GM23338 (cell line): ENCODE measurements around the gene TRIM67. TPM values are rescaled to one million over a fixed set of nuclear protein-coding genes. Genes with fewer than 3 reads are reported as not detected.

Experiments
- ATAC-seq: fragments of 200-7000 bp; cut with Tn5 transposase; 3 replicates; pipeline ENCODE4 v1.9.1; 2020
- DNase-seq: peaks from one replicate; pipeline ENCODE4 v3.0.0-alpha.2; 2015; ENCODE audit warnings: low spot score
- H2AFZ ChIP-seq: fragments of 200-600 bp; sonication (generic); 2 replicates; pipeline ENCODE4 v1.8.0; 2016; ENCODE audit warnings: antibody characterized with exemption, mild to moderate bottlenecking, moderate library complexity
- H3F3A ChIP-seq: fragments of 200-600 bp; sonication (generic); replicated peaks from 2 replicates; pipeline ENCODE4 v1.8.0; 2017; ENCODE audit warnings: antibody characterized with exemption, mixed run types, low read depth
- H3K27ac ChIP-seq: fragments of 200-600 bp; sonication (generic); 2 replicates; pipeline ENCODE4 v1.6.1; 2016; ENCODE audit warnings: low read depth
- H3K27me3 ChIP-seq: fragments of 200-600 bp; sonication (generic); 2 replicates; pipeline ENCODE4 v1.8.0; 2016; ENCODE audit warnings: mild to moderate bottlenecking, mixed run types, moderate library complexity; ENCODE audit not compliant: insufficient read depth
- H3K36me3 ChIP-seq: fragments of 200-600 bp; sonication (generic); 2 replicates; pipeline ENCODE4 v1.8.0; 2016; ENCODE audit warnings: mild to moderate bottlenecking; ENCODE audit not compliant: insufficient read depth
- H3K4me1 ChIP-seq: fragments of 200-600 bp; sonication (generic); 2 replicates; pipeline ENCODE4 v1.8.0; 2016; ENCODE audit warnings: mild to moderate bottlenecking, moderate library complexity; ENCODE audit not compliant: insufficient read depth
- H3K4me2 ChIP-seq: fragments of 200-600 bp; sonication (generic); 2 replicates; pipeline ENCODE4 v1.7.1; 2017; ENCODE audit warnings: mixed run types
- H3K4me3 ChIP-seq: fragments of 200-600 bp; sonication (generic); 2 replicates; pipeline ENCODE4 v1.6.1; 2016; ENCODE audit warnings: mixed run types
- H3K79me2 ChIP-seq: fragments of 200-600 bp; sonication (generic); replicated peaks from 2 replicates; pipeline ENCODE4 v1.8.0; 2017; ENCODE audit warnings: mild to moderate bottlenecking; ENCODE audit not compliant: insufficient read depth
- H3K9me2 ChIP-seq: fragments of 200-600 bp; sonication (generic); 2 replicates; pipeline ENCODE4 v1.8.0; 2017; ENCODE audit not compliant: insufficient read depth
- H4K20me1 ChIP-seq: fragments of 200-600 bp; sonication (generic); replicated peaks from 2 replicates; pipeline ENCODE4 v1.8.0; 2017; ENCODE audit warnings: mild to moderate bottlenecking; ENCODE audit not compliant: insufficient read depth
- H3K27ac Mint-ChIP-seq: 2 replicates; pipeline ENCODE4 v1.8.0; 2020; ENCODE audit warnings: inconsistent platforms, mild to moderate bottlenecking, moderate library complexity, mixed read lengths
- H3K27me3 Mint-ChIP-seq: 3 replicates; pipeline ENCODE4 v1.8.0; 2022; ENCODE audit warnings: low read depth, mild to moderate bottlenecking, moderate library complexity, mixed read lengths, inconsistent platforms; ENCODE audit not compliant: insufficient read depth, poor library complexity
- H3K36me3 Mint-ChIP-seq: 3 replicates; pipeline ENCODE4 v1.8.0; 2021; ENCODE audit warnings: low read depth, mild to moderate bottlenecking, inconsistent platforms, moderate library complexity, mixed read lengths
- H3K4me1 Mint-ChIP-seq: 3 replicates; pipeline ENCODE4 v1.8.0; 2020; ENCODE audit warnings: mild to moderate bottlenecking, inconsistent platforms, mixed read lengths
- H3K4me3 Mint-ChIP-seq: 3 replicates; pipeline ENCODE4 v1.8.0; 2021; ENCODE audit warnings: moderate library complexity, mild to moderate bottlenecking, inconsistent platforms, mixed read lengths
- H3K9me3 Mint-ChIP-seq: 3 replicates; pipeline ENCODE4 v1.8.0; 2020; ENCODE audit warnings: moderate library complexity, mild to moderate bottlenecking, inconsistent platforms, mixed read lengths
- CREB1 ChIP-seq: fragments of 250-450 bp; sonication (Bioruptor Pico); IDR thresholded peaks from 2 replicates; pipeline ENCODE4 v1.5.0; 2020; ENCODE audit warnings: low read depth, mild to moderate bottlenecking, moderate library complexity
- EZH2 ChIP-seq: fragments of 200-600 bp; sonication (generic); IDR thresholded peaks from one replicate; pipeline ENCODE4 v1.8.0; 2017; ENCODE audit warnings: antibody characterized with exemption, mild to moderate bottlenecking, low read depth; ENCODE audit not compliant: unreplicated experiment
- EZH2phosphoT487 ChIP-seq: fragments of 200-600 bp; sonication (generic); IDR thresholded peaks from one replicate; pipeline ENCODE4 v1.8.1; 2018; ENCODE audit warnings: antibody characterized with exemption; ENCODE audit not compliant: unreplicated experiment
- JUNB ChIP-seq: IDR thresholded peaks from one replicate; pipeline ENCODE4 v1.6.1; 2016; ENCODE audit warnings: antibody characterized with exemption; ENCODE audit not compliant: unreplicated experiment
- NANOG ChIP-seq: IDR thresholded peaks from 2 replicates; pipeline ENCODE4 v1.6.1; 2016; ENCODE audit warnings: antibody characterized with exemption, borderline replicate concordance
- POLR2AphosphoS5 ChIP-seq: IDR thresholded peaks from 2 replicates; pipeline ENCODE4 v1.6.1; 2016; ENCODE audit warnings: antibody characterized with exemption, low read depth
- STAT1 ChIP-seq: IDR thresholded peaks from one replicate; pipeline ENCODE4 v1.6.1; 2016; ENCODE audit warnings: antibody characterized with exemption; ENCODE audit not compliant: unreplicated experiment
- ZNF114 ChIP-seq: fragments of 250-450 bp; sonication (Bioruptor Pico); IDR thresholded peaks from 2 replicates; pipeline ENCODE4 v1.5.0; 2020; ENCODE audit warnings: mild to moderate bottlenecking, moderate library complexity
- ZNF331 ChIP-seq: fragments of 250-450 bp; sonication (Bioruptor Pico); IDR thresholded peaks from 2 replicates; pipeline ENCODE4 v1.5.0; 2020; ENCODE audit warnings: low read depth, mild to moderate bottlenecking, moderate library complexity
- polyA plus RNA-seq: library from polyadenylated mRNA; unstranded; fragments of >200 nt; fragmentation: Nextera tagmentation; extraction: Ambion mirVana; gene quantifications from 2 replicates; pipeline ENCODE4 v1.2.1, GENCODE V29; 2016
- total RNA-seq: library from RNA; depleted of rRNA; stranded (reverse); fragments of >200 nt; shearing (Covaris generic); gene quantifications from 2 replicates; pipeline ENCODE4 v1.2.3, GENCODE V29; 2014
- TF ChIP-seq, protein P1 (sequence below), 2 experiments: fragments of 200-600 bp in 1 of 2; sonication (generic) in 1 of 2; conservative IDR thresholded peaks; 2 replicates each; pipeline versions ENCODE4 v1.5.1 to v1.6.1; 2016 to 2017; ENCODE audit warnings: antibody characterized with exemption in 2 of 2, low read depth in 2 of 2, mild to moderate bottlenecking in 2 of 2, moderate library complexity in 1 of 2
- TF ChIP-seq, protein P2 (sequence below): IDR thresholded peaks from 2 replicates; pipeline ENCODE4 v1.6.1; 2016; ENCODE audit warnings: antibody characterized with exemption

TRIM67 gene
- total and polyA plus RNA-seq, 2 experiments from 2014 or later, result 0.03 TPM; not detected in 1

DNA sequence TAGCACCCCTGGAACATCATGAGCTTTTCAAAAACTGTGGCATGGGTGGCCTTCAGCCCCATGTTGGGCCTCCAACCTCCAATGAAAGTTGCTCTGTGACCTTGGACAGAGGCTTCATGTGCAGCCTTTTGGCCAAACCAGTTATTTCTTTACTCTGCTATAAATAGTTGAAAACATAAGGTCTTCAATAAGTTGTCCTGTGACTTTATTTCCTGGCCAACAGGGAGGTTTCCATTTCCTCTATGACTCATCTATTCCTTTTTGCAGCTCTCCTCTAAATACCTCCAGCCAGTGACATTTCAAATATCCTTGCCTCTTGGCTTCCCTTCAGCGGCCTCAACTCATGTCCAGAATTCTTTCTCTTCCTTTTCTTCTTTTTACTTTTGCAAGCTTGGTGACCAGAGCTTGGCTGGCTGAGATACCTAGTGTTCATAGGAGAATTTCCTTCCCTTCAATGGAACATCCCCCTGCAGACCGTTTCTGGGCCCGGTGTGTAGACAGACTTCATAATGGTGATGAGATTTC is 22.7 kb upstream of the TRIM67 start (continued):
- TF ChIP-seq, protein P1, sequence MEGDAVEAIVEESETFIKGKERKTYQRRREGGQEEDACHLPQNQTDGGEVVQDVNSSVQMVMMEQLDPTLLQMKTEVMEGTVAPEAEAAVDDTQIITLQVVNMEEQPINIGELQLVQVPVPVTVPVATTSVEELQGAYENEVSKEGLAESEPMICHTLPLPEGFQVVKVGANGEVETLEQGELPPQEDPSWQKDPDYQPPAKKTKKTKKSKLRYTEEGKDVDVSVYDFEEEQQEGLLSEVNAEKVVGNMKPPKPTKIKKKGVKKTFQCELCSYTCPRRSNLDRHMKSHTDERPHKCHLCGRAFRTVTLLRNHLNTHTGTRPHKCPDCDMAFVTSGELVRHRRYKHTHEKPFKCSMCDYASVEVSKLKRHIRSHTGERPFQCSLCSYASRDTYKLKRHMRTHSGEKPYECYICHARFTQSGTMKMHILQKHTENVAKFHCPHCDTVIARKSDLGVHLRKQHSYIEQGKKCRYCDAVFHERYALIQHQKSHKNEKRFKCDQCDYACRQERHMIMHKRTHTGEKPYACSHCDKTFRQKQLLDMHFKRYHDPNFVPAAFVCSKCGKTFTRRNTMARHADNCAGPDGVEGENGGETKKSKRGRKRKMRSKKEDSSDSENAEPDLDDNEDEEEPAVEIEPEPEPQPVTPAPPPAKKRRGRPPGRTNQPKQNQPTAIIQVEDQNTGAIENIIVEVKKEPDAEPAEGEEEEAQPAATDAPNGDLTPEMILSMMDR (conservative IDR thresholded peaks at IDR 0.05; ENCODE audit: low read depth in 2 of 2), result no peak
- TF ChIP-seq POLR2AphosphoS5 (no peak), EZH2phosphoT487 (no peak), JUNB (no peak), EZH2 (no peak)
- TF ChIP-seq, protein P2, sequence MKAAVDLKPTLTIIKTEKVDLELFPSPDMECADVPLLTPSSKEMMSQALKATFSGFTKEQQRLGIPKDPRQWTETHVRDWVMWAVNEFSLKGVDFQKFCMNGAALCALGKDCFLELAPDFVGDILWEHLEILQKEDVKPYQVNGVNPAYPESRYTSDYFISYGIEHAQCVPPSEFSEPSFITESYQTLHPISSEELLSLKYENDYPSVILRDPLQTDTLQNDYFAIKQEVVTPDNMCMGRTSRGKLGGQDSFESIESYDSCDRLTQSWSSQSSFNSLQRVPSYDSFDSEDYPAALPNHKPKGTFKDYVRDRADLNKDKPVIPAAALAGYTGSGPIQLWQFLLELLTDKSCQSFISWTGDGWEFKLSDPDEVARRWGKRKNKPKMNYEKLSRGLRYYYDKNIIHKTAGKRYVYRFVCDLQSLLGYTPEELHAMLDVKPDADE, result no peak

DNA sequence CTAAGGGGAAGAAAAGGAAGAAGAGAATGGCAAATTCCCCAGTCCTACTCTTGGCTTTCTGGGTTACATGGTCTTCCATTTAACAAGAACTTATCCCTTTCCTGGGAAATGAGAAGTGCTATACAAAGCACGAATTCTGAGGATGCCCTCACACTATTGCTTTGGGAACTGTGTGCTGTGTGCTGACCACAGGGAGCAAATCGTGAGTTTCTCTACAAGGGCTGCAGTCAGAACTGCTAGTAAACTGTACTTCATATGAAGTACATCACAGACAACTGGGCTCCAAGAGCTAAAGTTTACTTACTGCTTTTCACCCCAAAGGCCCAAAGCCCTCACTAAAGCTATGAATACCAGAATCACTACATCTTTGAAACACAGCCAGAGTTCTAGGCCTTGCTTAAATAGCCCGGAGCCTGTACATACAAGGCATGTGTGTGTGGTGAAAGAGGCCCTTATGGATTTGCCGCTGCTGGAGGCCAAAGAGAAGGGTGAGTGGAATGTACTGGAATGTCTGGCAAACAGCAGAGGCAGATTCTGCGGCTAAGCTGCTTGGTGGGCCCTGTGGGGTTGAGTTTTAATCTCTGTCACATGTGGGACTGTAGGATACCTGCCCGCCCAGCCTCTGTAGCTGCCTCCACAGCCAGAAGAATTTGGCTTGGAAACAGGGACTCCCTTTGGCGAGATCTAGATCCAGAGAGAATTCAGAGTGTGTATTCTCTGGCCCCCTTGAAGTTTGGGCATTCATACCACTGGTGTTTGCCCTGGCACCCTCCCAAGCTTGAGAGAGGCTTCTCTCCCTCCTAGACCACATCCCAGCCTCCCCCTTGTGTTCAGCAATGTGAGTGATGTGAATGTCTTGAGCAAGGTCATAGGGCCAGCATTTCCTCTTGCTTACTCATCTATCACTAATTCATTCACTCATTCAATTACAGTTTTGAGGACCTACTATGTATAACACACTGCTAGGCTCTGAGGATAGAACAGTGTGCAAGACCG is 21.9 kb upstream of the TRIM67 start:
- no peaks in the 10 kb centered on the region for H3K79me2 ChIP-seq
- H3K4me2 ChIP-seq, result no peak overlapping the region
- no peaks in the 10 kb centered on the region for H4K20me1 ChIP-seq
- no peaks in the 10 kb centered on the region for H3K9me2 ChIP-seq
- Mint-ChIP-seq H3K9me3 (no peaks in the 10 kb centered on the region; the same call in 2 of the 3 replicates), H3K4me3 (no peak overlapping the region), H3K36me3 (no peaks in the 10 kb centered on the region), H3K27ac (no peak overlapping the region), H3K4me1 (no peaks in the 10 kb centered on the region), H3K27me3 (peaks cover 7% of the 10 kb centered on the region)
- no peaks in the 10 kb centered on the region for H3K27me3 ChIP-seq
- ATAC-seq (no peak), DNase-seq (no peak)
- no peaks in the 10 kb centered on the region for H3K4me1 ChIP-seq
- no peaks in the 10 kb centered on the region for H3K36me3 ChIP-seq
- no peak overlapping the region for H3K4me3 ChIP-seq
- H2AFZ ChIP-seq, result no peak overlapping the region
- no peak overlapping the region for H3K27ac ChIP-seq
- H3F3A ChIP-seq, result no peaks in the 10 kb centered on the region
- TF ChIP-seq, protein P2, result no peak
- no peak for TF ChIP-seq POLR2AphosphoS5
- no peak for TF ChIP-seq NANOG
- TF ChIP-seq CREB1 (CRISPR knock-in tag), result no peak
- TF ChIP-seq ZNF331 (CRISPR knock-in tag), result no peak
- no peak for TF ChIP-seq JUNB
- TF ChIP-seq, protein P1 (conservative IDR thresholded peaks at IDR 0.05; ENCODE audit: low read depth in 2 of 2), result no peak
- TF ChIP-seq EZH2, result no peak
- no peak for TF ChIP-seq STAT1
- TF ChIP-seq ZNF114 (CRISPR knock-in tag), result no peak
